GM20000 (cell line): Measurements from ENCODE around the gene CDH24.
A peak's percentile ranks its signal among the peaks of the same experiment; 100 is the strongest.

Source experiments
- DNase-seq: peaks from one replicate; pipeline ENCODE4 v3.0.0; 2012; ENCODE audit warnings: low spot score
- TF ChIP-seq, protein P1 (sequence below): IDR thresholded peaks from 2 replicates; pipeline ENCODE4 v1.5.1; 2012; ENCODE audit warnings: mild to moderate bottlenecking, control low read depth; ENCODE audit errors: extremely low read depth, missing control alignments

The CDH24 gene

GRCh38 chr14:23067847-23068788 is 10.8 kb upstream of the CDH24 start:
- TF ChIP-seq, protein P1, sequence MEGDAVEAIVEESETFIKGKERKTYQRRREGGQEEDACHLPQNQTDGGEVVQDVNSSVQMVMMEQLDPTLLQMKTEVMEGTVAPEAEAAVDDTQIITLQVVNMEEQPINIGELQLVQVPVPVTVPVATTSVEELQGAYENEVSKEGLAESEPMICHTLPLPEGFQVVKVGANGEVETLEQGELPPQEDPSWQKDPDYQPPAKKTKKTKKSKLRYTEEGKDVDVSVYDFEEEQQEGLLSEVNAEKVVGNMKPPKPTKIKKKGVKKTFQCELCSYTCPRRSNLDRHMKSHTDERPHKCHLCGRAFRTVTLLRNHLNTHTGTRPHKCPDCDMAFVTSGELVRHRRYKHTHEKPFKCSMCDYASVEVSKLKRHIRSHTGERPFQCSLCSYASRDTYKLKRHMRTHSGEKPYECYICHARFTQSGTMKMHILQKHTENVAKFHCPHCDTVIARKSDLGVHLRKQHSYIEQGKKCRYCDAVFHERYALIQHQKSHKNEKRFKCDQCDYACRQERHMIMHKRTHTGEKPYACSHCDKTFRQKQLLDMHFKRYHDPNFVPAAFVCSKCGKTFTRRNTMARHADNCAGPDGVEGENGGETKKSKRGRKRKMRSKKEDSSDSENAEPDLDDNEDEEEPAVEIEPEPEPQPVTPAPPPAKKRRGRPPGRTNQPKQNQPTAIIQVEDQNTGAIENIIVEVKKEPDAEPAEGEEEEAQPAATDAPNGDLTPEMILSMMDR = no peak

GRCh38 chr14:23066855-23067744 is 9.8 kb upstream of the CDH24 start:
- peak; percentile 9 for DNase-seq

More at GRCh38 chr14:23067847-23068788, 10.8 kb upstream of the CDH24 start:
- DNase-seq = peak; percentile 13

GRCh38 chr14:23066368-23066767 is 9.0 kb upstream of the CDH24 start:
- DNase-seq = no peak
- TF ChIP-seq, protein P1 = no peak

More at GRCh38 chr14:23066855-23067744, 9.8 kb upstream of the CDH24 start:
- TF ChIP-seq, protein P1 = no peak

GRCh38 chr14:23063601-23064000 is 6.3 kb upstream of the CDH24 start:
- no peak for DNase-seq
- TF ChIP-seq, protein P1 = no peak

DNA sequence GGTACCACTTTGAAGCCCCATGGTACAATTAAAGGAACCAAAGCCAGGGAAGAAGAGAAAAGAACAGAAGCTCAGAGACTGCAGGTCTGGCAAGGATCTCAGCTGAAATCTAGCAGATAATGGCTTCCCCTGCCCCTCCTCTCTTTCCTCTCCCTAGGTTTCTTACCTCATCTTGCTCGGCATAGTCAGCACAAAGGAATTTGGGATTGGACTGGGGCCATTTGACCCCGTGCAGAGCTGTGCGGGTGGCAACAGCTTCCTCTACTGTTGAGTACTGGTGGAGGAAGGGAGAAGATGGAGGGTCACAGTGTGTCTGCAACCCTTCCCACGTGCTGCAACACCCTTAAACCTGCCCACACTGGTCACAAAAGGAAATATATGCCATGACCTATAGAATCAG is 4.7 kb upstream of the CDH24 start:
- no peak for DNase-seq
- TF ChIP-seq, protein P1 = no peak

GRCh38 chr14:23060536-23061260 is 3.4 kb upstream of the CDH24 start:
- peak; percentile 4 for DNase-seq
- TF ChIP-seq, protein P1 = no peak
